Neural cell (in vitro differentiated cells): ENCODE measurements around the gene ZNF782. TPM values are rescaled to one million over a fixed set of nuclear protein-coding genes. Genes with fewer than 3 reads are reported as not detected.
"Not testable (repeated sequence)": the region's sequence is repeated elsewhere in the genome, so short reads cannot be mapped to it uniquely, and the experiment has no call there.

Experiments
- H2AFZ ChIP-seq: fragments of 200-600, 300-800 bp; sonication (generic), shearing (Covaris generic); 2 replicates; pipeline ENCODE4 v1.6.0; 2014; ENCODE audit warnings: low read depth, mild to moderate bottlenecking, antibody characterized with exemption, low read length, moderate library complexity
- H3F3A ChIP-seq: fragments of 200-600 bp; shearing (Covaris generic); 2 replicates; pipeline ENCODE4 v1.6.1; 2016; ENCODE audit warnings: mild to moderate bottlenecking, moderate library complexity, mixed read lengths, antibody characterized with exemption, low read length; ENCODE audit not compliant: insufficient read depth, poor library complexity, severe bottlenecking
- H3K27ac ChIP-seq: fragments of 200-600, 300-800 bp; sonication (generic), shearing (Covaris generic); 2 replicates; pipeline ENCODE4 v1.5.1; 2014; ENCODE audit warnings: mild to moderate bottlenecking, low read length, moderate library complexity
- H3K27me3 ChIP-seq: fragments of 300-800, 200-600 bp; sonication (generic), shearing (Covaris generic); 2 replicates; pipeline ENCODE4 v1.6.0; 2014; ENCODE audit warnings: mild to moderate bottlenecking, low read depth, low read length, moderate library complexity; ENCODE audit not compliant: insufficient read depth
- H3K36me3 ChIP-seq: fragments of 300-800, 200-600 bp; sonication (generic), shearing (Covaris generic); 2 replicates; pipeline ENCODE4 v1.5.1; 2014; ENCODE audit warnings: mild to moderate bottlenecking, antibody characterized with exemption, low read length, moderate library complexity; ENCODE audit not compliant: insufficient read depth
- H3K4me2 ChIP-seq: fragments of 300-800, 200-600 bp; sonication (generic), shearing (Covaris generic); 2 replicates; pipeline ENCODE4 v1.6.0; 2014; ENCODE audit warnings: mild to moderate bottlenecking, low read length
- H3K4me3 ChIP-seq: fragments of 300-800, 200-600 bp; sonication (generic), shearing (Covaris generic); 2 replicates; pipeline ENCODE4 v1.5.1; 2014; ENCODE audit warnings: mild to moderate bottlenecking, low read length, moderate library complexity
- H3K79me2 ChIP-seq: fragments of 200-600 bp; shearing (Covaris generic); replicated peaks from 2 replicates; pipeline ENCODE4 v1.6.0; 2014; ENCODE audit warnings: mild to moderate bottlenecking, low read length, moderate library complexity; ENCODE audit not compliant: insufficient read depth
- H3K9ac ChIP-seq: fragments of 300-800, 200-600 bp; sonication (generic), shearing (Covaris generic); 2 replicates; pipeline ENCODE4 v1.6.1; 2016; ENCODE audit warnings: mild to moderate bottlenecking, low read length, mixed read lengths
- H3K9me2 ChIP-seq: fragments of 200-600 bp; shearing (Covaris generic); 2 replicates; pipeline ENCODE4 v1.6.1; 2016; ENCODE audit warnings: mild to moderate bottlenecking, low read length, mixed read lengths; ENCODE audit not compliant: insufficient read depth
- H3K9me3 ChIP-seq: fragments of 200-600, 300-800 bp; sonication (generic), shearing (Covaris generic); 2 replicates; pipeline ENCODE4 v1.6.1; 2016; ENCODE audit warnings: mild to moderate bottlenecking, mixed run types, low read length, moderate library complexity, mixed read lengths
- H4K20me1 ChIP-seq: fragments of 200-600 bp; shearing (Covaris generic); 2 replicates; pipeline ENCODE4 v1.6.1; 2016; ENCODE audit warnings: mild to moderate bottlenecking, mixed run types; ENCODE audit not compliant: insufficient read depth
- EP300 ChIP-seq: fragments of 450-650 bp; conservative IDR thresholded peaks from 2 replicates; pipeline ENCODE4 v1.6.1; 2014; ENCODE audit warnings: antibody characterized with exemption, mild to moderate bottlenecking, moderate library complexity; ENCODE audit not compliant: poor library complexity, severe bottlenecking
- EZH2 ChIP-seq: fragments of 200-600, 300-800 bp; shearing (Covaris generic), sonication (generic); IDR thresholded peaks from 2 replicates; pipeline ENCODE4 v1.6.1; 2014; ENCODE audit warnings: antibody characterized with exemption, low read length, borderline replicate concordance, mild to moderate bottlenecking; ENCODE audit not compliant: insufficient read depth, poor library complexity, severe bottlenecking
- MXI1 ChIP-seq: fragments of 450-650 bp; conservative IDR thresholded peaks from 2 replicates; pipeline ENCODE4 v1.6.1; 2014; ENCODE audit warnings: antibody characterized with exemption, mild to moderate bottlenecking; ENCODE audit not compliant: poor library complexity, severe bottlenecking
- POLR2AphosphoS5 ChIP-seq: IDR thresholded peaks from 2 replicates; pipeline ENCODE4 v1.6.1; 2012
- RAD21 ChIP-seq: fragments of 450-650 bp; conservative IDR thresholded peaks from 2 replicates; pipeline ENCODE4 v1.6.1; 2014; ENCODE audit warnings: antibody characterized with exemption, mild to moderate bottlenecking, moderate library complexity
- REST ChIP-seq: IDR thresholded peaks from 2 replicates; pipeline ENCODE4 v1.6.1; 2012; ENCODE audit warnings: borderline replicate concordance
- SMC3 ChIP-seq: fragments of 450-650 bp; conservative IDR thresholded peaks from 2 replicates; pipeline ENCODE4 v1.6.1; 2014; ENCODE audit warnings: antibody characterized with exemption, mild to moderate bottlenecking, moderate library complexity; ENCODE audit not compliant: poor library complexity
- TAF1 ChIP-seq: IDR thresholded peaks from 2 replicates; pipeline ENCODE4 v1.6.1; 2012; ENCODE audit warnings: low read depth
- polyA plus RNA-seq: library from polyadenylated mRNA; depleted of rRNA; stranded (reverse); fragments of >200 nt; gene quantifications from 2 replicates; pipeline ENCODE4 v1.2.3, GENCODE V29; 2014
- TF ChIP-seq, protein P1 (sequence below): fragments of 450-650 bp; IDR thresholded peaks from 2 replicates; pipeline ENCODE4 v1.5.1; 2014; ENCODE audit warnings: antibody characterized with exemption, mild to moderate bottlenecking, moderate library complexity; ENCODE audit not compliant: poor library complexity, severe bottlenecking

ZNF782 gene
- polyA plus RNA-seq, 1 donor from 2014 or later: 6.0 TPM

DNA sequence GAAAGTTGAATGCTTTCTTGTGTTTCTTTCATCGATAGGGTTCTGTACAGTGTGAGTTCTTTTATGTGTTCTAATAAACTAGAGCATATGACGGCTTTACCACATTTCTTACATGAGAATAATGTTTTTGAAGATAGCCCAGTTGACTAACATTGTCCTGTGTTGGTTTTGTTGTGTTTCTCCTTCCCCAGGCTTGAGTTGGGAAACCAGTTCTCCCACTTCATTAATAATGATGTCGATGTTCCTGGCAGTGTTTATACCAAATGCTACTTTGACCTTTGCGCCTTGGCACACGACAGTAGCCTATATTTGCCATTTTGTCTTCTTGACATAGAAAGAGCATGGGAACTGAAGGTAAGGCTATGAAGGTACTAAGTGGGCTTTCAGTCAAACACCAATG lies 14.4 kb upstream of the ZNF782 start:
- Histone ChIP-seq H3K79me2 (no peaks in the 10 kb centered on the region), H3K36me3 (no peaks in the 10 kb centered on the region), H3K9me3 (no peaks in the 10 kb centered on the region), H3K27ac (no peak overlapping the region), H3K27me3 (no peaks in the 10 kb centered on the region), H3K4me3 (no peak overlapping the region), H3K9me2 (no peaks in the 10 kb centered on the region), H2AFZ (no peak overlapping the region), H3K9ac (no peak overlapping the region), H4K20me1 (no peaks in the 10 kb centered on the region), H3K4me2 (no peak overlapping the region), H3F3A (no peaks in the 10 kb centered on the region)
- TF ChIP-seq RAD21: no peak
- TF ChIP-seq EP300: no peak
- no peak for TF ChIP-seq REST
- TF ChIP-seq SMC3: no peak
- TF ChIP-seq POLR2AphosphoS5: no peak
- TF ChIP-seq EZH2: no peak
- TF ChIP-seq, protein P1, sequence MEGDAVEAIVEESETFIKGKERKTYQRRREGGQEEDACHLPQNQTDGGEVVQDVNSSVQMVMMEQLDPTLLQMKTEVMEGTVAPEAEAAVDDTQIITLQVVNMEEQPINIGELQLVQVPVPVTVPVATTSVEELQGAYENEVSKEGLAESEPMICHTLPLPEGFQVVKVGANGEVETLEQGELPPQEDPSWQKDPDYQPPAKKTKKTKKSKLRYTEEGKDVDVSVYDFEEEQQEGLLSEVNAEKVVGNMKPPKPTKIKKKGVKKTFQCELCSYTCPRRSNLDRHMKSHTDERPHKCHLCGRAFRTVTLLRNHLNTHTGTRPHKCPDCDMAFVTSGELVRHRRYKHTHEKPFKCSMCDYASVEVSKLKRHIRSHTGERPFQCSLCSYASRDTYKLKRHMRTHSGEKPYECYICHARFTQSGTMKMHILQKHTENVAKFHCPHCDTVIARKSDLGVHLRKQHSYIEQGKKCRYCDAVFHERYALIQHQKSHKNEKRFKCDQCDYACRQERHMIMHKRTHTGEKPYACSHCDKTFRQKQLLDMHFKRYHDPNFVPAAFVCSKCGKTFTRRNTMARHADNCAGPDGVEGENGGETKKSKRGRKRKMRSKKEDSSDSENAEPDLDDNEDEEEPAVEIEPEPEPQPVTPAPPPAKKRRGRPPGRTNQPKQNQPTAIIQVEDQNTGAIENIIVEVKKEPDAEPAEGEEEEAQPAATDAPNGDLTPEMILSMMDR: no peak
- no peak for TF ChIP-seq MXI1
- no peak for TF ChIP-seq TAF1

DNA sequence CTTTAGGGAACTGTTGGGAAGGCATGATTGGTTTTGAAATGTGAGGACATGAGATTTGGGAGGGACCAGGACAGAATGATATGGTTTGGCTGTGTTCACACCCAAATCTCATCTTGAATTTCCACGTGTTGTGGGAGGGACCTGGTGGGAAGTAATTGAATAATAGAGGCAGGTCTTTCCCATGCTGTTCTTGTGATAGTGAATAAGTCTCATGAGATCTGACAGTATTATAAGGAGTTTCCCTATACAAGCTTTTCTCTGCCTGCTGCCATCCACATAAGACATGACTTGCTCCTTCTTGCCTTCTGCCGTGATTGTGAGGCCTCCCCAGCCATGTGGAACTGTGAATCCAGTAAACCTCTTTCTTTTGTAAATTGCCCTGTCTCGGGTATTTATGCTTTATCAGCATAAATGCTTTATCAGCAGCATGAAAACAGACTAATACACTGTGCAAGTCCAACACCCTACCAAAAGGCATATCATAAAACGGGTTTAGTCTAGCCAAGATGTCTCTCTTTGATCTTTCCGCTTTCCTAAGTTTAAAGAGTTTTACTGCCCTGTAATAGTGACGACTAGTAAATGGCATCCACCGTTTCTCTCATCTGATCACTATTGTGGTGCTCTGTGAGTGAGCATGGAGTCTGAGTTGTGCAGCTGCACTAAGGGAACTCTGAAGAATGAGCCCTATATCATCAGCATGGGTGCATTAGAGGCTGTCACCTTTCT lies 12.9 kb upstream of the ZNF782 start:
- Histone ChIP-seq H3K4me3 (no peak overlapping the region), H3K9ac (no peak overlapping the region), H3K9me3 (no peaks in the 10 kb centered on the region), H2AFZ (no peak overlapping the region), H3K79me2 (no peaks in the 10 kb centered on the region), H3F3A (no peaks in the 10 kb centered on the region), H3K27ac (no peak overlapping the region), H3K36me3 (no peaks in the 10 kb centered on the region), H3K9me2 (no peaks in the 10 kb centered on the region), H3K27me3 (no peaks in the 10 kb centered on the region), H4K20me1 (no peaks in the 10 kb centered on the region), H3K4me2 (no peak overlapping the region)
- TF ChIP-seq EP300 (no peak), SMC3 (no peak), TAF1 (no peak), POLR2AphosphoS5 (no peak), REST (no peak), MXI1 (no peak), RAD21 (no peak)
- TF ChIP-seq, protein P1: no peak

GRCh38 chr9:96865240-96865639 lies 10.9 kb upstream of the ZNF782 start:
- H3K4me2 ChIP-seq, H3K36me3 ChIP-seq, H3K79me2 ChIP-seq, H4K20me1 ChIP-seq, H3F3A ChIP-seq, H3K27ac ChIP-seq, H3K9me3 ChIP-seq, H3K4me3 ChIP-seq, H3K9ac ChIP-seq, H3K9me2 ChIP-seq, H3K27me3 ChIP-seq, H2AFZ ChIP-seq: not testable (repeated sequence)
